ENCODE measurements around the gene FBN1.

The FBN1 gene

GRCh38 chr15:48554112-48554511 lies 91.4 kb downstream of the FBN1 start:
- CTCF ChIA-PET: no interaction called here

GRCh38 chr15:48553559-48553958 lies 92.0 kb downstream of the FBN1 start:
- no peaks in the 10 kb centered on the region for H3K9me3 ChIP-seq (ENCODE audit: control insufficient read depth, insufficient read depth, low read depth, low read length)
- TF ChIP-seq ZBTB48 (tag by site-specific recombination; IDR thresholded peaks at IDR 0.05) (no peak), ZNF785 (tag by site-specific recombination; IDR thresholded peaks at IDR 0.05) (no peak), ZNF37A (tag by site-specific recombination; IDR thresholded peaks at IDR 0.05) (no peak), ZNF416 (tag by site-specific recombination; IDR thresholded peaks at IDR 0.05) (no peak)
- TF ChIP-seq, protein P1, sequence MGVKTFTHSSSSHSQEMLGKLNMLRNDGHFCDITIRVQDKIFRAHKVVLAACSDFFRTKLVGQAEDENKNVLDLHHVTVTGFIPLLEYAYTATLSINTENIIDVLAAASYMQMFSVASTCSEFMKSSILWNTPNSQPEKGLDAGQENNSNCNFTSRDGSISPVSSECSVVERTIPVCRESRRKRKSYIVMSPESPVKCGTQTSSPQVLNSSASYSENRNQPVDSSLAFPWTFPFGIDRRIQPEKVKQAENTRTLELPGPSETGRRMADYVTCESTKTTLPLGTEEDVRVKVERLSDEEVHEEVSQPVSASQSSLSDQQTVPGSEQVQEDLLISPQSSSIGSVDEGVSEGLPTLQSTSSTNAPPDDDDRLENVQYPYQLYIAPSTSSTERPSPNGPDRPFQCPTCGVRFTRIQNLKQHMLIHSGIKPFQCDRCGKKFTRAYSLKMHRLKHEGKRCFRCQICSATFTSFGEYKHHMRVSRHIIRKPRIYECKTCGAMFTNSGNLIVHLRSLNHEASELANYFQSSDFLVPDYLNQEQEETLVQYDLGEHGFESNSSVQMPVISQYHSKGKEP (tag by site-specific recombination; IDR thresholded peaks at IDR 0.05): no peak
- CTCF ChIA-PET: no interaction called here
- H3K4me1 ChIP-seq (ENCODE audit: control insufficient read depth, insufficient read depth, low read length): no peaks in the 10 kb centered on the region
- no peak overlapping the region for H3K4me3 ChIP-seq (ENCODE audit: low read depth, low read length)
- POLR2A ChIA-PET: no interaction called here
- no peaks in the 10 kb centered on the region for H3K36me3 ChIP-seq (ENCODE audit: control insufficient read depth in 2 of 2, insufficient read depth in 1 of 2, low read length in 2 of 2)
- H3K27ac ChIP-seq (ENCODE audit: extremely low read depth, low read depth, low read length): no peak overlapping the region

More at GRCh38 chr15:48554112-48554511, 91.4 kb downstream of the FBN1 start:
- H3K9me3 ChIP-seq (ENCODE audit: control insufficient read depth, insufficient read depth, low read depth, low read length): no peaks in the 10 kb centered on the region
- H3K27ac ChIP-seq (ENCODE audit: extremely low read depth, low read depth, low read length): no peak overlapping the region
- H3K36me3 ChIP-seq (ENCODE audit: control insufficient read depth in 2 of 2, insufficient read depth in 1 of 2, low read length in 2 of 2): no peaks in the 10 kb centered on the region
- H3K4me3 ChIP-seq (ENCODE audit: low read depth, low read length): no peak overlapping the region
- POLR2A ChIA-PET: no interaction called here
- H3K4me1 ChIP-seq (ENCODE audit: control insufficient read depth, insufficient read depth, low read length): no peaks in the 10 kb centered on the region
- TF ChIP-seq ZSCAN16 (tag by site-specific recombination; IDR thresholded peaks at IDR 0.05): no peak
- no peak for TF ChIP-seq ZSCAN30 (tag by site-specific recombination; IDR thresholded peaks at IDR 0.05)

DNA sequence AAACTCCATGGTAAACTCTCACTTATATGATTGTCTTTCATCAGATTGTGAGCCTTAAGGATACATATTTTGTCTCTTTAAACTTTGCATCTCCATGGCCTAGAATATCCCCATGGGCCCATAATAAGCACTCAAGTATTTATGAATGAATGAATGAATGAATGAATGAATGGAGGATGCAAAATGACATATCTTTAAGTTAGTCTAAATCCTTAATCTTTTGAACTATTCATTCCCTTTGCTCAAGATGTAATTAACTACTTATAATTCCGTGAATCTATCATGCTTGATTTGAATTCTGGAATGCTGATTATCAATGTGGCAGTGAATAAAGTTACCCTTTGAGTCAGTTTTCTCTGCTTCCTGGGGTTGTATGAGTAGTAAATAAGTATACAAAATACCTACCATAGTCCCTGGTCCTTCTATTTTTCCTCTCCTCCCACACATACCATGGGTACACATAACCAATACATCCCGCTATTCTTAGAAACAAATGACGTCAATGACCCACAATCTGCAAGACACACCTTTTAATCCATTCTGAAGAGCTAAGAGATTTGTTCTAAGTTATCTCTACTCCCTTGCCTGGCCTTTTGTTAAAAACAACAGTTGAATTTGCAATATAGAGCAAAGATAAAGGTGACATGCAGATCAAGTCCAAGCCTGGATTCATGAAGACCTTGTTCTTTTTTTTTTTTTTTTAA lies 94.5 kb downstream of the FBN1 start:
- H3K36me3 ChIP-seq (ENCODE audit: control insufficient read depth in 2 of 2, insufficient read depth in 1 of 2, low read length in 2 of 2): no peaks in the 10 kb centered on the region
- H3K4me3 ChIP-seq (ENCODE audit: low read depth, low read length): no peak overlapping the region
- H3K9me3 ChIP-seq (ENCODE audit: control insufficient read depth, insufficient read depth, low read depth, low read length): no peaks in the 10 kb centered on the region
- no peaks in the 10 kb centered on the region for H3K4me1 ChIP-seq (ENCODE audit: control insufficient read depth, insufficient read depth, low read length)
- ChIA-PET CTCF (interaction anchor here (0.5 kb wide), 1 partner anchor 94 kb away, joined by 4 read pairs; no protein-coding TSS in a partner anchor), POLR2A (no interaction called here)
- TF ChIP-seq, protein P2, sequence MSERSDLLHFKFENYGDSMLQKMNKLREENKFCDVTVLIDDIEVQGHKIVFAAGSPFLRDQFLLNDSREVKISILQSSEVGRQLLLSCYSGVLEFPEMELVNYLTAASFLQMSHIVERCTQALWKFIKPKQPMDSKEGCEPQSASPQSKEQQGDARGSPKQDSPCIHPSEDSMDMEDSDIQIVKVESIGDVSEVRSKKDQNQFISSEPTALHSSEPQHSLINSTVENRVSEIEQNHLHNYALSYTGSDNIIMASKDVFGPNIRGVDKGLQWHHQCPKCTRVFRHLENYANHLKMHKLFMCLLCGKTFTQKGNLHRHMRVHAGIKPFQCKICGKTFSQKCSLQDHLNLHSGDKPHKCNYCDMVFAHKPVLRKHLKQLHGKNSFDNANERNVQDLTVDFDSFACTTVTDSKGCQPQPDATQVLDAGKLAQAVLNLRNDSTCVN (tag by site-specific recombination; optimal IDR thresholded peaks at IDR 0.05): no peak
- no peak for TF ChIP-seq ZNF398 (tag by site-specific recombination; IDR thresholded peaks at IDR 0.05)
- no peak overlapping the region for H3K27ac ChIP-seq (ENCODE audit: extremely low read depth, low read depth, low read length)

DNA sequence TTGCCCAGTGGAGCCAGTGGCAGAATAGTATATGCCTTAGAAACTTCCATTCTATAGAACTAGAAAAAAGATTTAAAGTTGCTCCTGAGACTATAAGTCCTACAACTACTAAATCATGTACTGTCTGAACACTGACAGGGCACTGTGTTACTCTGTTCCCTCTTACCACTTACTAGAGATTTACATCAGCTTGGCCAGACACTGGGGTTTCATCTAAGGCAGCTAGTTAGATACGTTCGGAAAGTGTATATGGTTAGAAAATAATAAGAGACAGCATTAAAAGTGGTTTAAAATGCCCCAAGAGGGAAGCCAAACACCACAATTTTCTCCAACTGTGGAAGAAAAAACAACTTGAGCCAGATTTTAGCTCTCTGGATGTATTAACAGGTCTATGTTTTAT lies 97.1 kb downstream of the FBN1 start:
- POLR2A ChIA-PET: no interaction called here
- H3K4me1 ChIP-seq (ENCODE audit: control insufficient read depth, insufficient read depth, low read length): no peaks in the 10 kb centered on the region
- H3K9me3 ChIP-seq (ENCODE audit: control insufficient read depth, insufficient read depth, low read depth, low read length): no peaks in the 10 kb centered on the region
- no peaks in the 10 kb centered on the region for H3K36me3 ChIP-seq (ENCODE audit: control insufficient read depth in 2 of 2, insufficient read depth in 1 of 2, low read length in 2 of 2)
- H3K4me3 ChIP-seq (ENCODE audit: low read depth, low read length): no peak overlapping the region
- no peak overlapping the region for H3K27ac ChIP-seq (ENCODE audit: extremely low read depth, low read depth, low read length)
- CTCF ChIA-PET: no interaction called here
- TF ChIP-seq GLIS1 (tag by site-specific recombination; IDR thresholded peaks at IDR 0.05): no peak

Measured in HEK293 (cell line).